LNCaP clone FGC (cell line): Measurements from ENCODE around the gene GRAMD1B.

Experiments
- DNase-seq: peaks from one replicate; pipeline ENCODE4 v3.0.0-alpha.2; 2011; ENCODE audit warnings: low read depth
- H3K4me3 ChIP-seq: 2 replicates; pipeline ENCODE4 v1.5.1; 2011; ENCODE audit warnings: mild to moderate bottlenecking, low read depth, low read length, control low read depth
- TF ChIP-seq, protein P1 (sequence below): IDR thresholded peaks from 2 replicates; pipeline ENCODE4 v1.5.1; 2012; ENCODE audit warnings: mild to moderate bottlenecking; ENCODE audit not compliant: control insufficient read depth, insufficient read depth; ENCODE audit errors: extremely low read depth

GRAMD1B gene

DNA sequence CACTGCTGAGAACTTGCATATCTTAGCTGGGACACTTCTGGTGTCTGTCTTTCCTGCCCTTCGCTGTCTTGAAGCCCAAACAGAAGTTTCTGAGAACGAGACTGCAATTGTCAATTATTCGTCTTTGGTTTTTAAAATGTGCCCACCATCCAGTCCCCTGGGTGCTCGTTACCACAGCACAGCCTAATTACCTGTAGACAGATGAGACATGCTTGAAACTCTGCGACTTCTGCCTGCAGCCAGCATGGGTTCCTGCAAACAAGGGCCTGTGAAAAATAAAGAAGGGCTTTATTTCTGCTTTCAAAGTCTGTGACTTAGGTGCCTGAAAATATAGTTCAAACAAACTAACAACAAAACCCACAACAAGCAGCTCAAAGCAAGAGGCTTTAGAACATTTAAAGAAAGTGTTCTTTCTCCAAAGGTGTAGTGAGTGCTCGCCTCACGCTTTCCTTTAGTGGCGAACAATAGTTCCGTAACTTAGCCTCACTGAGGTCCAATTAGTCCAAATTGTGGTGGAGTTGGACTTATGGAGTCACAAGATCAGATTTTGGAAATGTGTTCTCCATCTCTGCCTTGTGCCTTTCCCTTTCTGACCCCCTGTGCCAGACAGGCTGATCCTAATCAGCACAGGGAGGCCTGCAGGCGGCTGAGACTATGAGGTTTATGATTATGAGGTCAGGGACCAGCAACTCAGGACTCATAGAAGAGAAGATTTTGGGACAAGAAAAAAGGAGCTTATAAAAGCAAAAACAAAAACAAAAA is 20.4 kb upstream of the GRAMD1B start:
- DNase-seq, result no peak
- TF ChIP-seq, protein P1, sequence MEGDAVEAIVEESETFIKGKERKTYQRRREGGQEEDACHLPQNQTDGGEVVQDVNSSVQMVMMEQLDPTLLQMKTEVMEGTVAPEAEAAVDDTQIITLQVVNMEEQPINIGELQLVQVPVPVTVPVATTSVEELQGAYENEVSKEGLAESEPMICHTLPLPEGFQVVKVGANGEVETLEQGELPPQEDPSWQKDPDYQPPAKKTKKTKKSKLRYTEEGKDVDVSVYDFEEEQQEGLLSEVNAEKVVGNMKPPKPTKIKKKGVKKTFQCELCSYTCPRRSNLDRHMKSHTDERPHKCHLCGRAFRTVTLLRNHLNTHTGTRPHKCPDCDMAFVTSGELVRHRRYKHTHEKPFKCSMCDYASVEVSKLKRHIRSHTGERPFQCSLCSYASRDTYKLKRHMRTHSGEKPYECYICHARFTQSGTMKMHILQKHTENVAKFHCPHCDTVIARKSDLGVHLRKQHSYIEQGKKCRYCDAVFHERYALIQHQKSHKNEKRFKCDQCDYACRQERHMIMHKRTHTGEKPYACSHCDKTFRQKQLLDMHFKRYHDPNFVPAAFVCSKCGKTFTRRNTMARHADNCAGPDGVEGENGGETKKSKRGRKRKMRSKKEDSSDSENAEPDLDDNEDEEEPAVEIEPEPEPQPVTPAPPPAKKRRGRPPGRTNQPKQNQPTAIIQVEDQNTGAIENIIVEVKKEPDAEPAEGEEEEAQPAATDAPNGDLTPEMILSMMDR, result no peak
- no peak overlapping the region for H3K4me3 ChIP-seq

DNA sequence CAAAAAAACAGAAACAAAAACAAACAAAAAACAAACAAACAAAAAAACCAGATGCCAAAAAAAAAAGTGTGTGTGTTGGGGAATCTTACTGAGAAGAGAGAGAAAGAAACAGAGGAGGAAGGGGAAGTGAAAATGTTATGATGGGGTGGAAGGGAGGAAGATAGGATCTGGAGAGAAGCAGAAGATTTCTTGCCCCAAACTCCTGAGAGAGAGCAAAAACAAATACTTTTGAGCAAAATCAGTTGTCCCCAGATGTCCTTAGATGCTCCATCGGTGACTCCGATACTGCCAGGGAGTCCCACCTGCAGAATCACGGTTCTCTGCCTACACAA is 19.9 kb upstream of the GRAMD1B start:
- DNase-seq, result no peak
- TF ChIP-seq, protein P1, result no peak
- H3K4me3 ChIP-seq, result no peak overlapping the region

DNA sequence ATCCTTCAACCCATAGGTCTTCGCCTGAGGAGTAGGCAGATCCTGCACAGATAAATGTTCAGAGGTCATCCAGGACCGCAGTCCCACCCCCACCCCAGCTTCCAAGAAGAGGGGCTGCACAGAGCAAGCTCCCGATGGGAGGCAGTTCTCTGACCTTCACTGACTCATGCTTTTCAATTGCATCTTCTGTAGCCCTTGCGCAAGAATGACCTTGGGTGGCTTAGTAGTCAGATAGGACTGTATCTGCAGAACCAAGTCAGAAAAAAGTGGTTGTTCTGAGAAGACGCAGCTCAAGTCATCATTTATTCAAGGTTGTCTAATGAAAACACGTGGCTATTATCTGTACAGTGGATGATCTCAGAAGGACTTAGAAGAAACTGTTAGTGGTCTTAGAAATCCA is 16.4 kb upstream of the GRAMD1B start:
- TF ChIP-seq, protein P1, result no peak
- H3K4me3 ChIP-seq, result no peak overlapping the region
- no peak for DNase-seq

DNA sequence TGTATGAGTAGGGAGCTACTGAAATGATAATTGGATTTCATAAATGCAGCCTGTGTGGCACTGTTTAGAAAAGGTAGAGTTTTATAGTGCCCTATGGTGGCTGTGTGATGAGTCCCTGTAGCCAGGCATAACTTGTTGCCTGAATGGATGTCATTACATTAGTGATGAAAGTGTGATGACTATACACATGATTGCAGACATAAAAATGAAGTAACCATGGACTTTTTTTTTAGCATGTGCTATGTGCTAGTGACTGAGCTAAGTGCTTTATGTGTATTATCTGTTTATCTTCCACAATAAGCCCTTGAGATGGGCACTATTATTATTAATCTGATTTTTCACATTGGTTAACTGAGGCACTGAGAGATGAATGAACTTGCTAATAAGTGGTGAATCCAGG is 13.5 kb upstream of the GRAMD1B start:
- H3K4me3 ChIP-seq, result no peak overlapping the region
- DNase-seq, result no peak
- TF ChIP-seq, protein P1, result no peak

DNA sequence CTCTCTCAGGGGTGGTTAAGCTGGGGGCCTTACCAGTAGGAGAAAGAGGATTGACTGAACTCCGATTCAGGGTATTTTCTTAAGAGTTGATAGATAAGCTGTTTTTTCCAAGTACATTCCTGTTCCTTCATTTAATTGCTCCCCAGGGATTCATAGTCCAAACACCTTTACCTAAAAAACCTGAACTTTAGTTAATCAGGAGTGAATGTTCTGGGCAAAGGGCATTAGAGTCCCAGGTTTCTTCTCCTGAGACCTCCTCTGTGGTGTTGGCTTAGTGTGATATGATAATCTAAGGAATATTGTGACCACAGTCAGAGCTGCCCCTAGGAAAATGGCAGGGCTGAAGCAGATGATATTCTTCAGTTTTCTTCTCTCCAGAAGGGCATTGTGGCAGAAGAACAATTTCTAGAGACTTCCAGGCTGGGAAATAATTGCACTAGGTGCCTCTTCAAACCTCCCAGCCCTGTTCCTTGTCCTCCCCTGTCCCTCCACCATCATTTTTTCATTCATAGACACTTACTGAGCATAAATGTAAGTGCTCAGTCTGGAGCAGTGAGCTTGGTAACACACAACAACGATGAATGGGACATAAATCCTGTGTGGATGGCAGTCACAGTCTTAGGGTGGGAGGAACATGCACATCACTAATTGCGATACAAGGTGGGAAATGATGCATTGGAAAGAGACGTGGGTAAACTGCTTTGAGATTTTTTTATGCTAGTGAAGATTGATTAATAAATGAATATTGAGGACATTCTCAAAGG is 11.5 kb upstream of the GRAMD1B start:
- TF ChIP-seq, protein P1, result no peak
- H3K4me3 ChIP-seq, result no peak overlapping the region
- DNase-seq, result no peak

DNA sequence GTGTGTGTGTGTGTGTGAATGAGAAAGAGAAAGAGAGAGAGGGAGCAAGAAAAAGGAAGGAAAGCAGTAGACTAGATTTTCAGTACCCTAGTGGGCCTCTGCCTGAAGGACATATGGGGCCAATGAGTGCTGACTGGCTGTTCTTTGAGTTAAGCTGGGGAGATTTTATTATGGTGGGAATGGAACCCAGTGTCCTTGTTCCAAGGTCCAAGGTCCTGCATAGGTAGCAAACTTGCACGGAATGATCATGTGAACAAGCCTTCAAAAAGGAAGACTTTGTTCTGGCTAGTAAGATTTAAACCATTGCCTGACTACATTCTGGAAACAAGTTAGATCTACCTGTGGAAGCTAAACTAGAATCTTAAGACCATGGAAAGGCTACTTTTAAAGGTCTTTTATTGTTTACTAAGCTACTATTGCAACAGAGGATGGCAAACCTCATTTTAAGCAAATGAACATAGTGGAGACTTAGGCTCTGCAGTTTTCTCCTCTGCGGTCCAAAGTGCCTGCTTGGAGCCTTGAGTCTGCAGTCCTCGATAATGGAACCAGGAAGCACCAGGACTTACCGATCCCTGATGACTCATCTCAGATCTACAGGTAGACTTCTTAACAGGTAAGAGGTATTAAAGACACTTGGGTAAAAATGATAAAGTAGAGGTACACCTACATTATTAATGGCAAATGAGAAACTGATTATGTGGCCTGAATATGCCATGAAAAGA is 10.2 kb upstream of the GRAMD1B start:
- TF ChIP-seq, protein P1, result no peak
- no peak for DNase-seq
- H3K4me3 ChIP-seq, result no peak overlapping the region
